Fibroblast of skin of left quadriceps (primary cell): ENCODE measurements around the gene AGBL3.
"Not testable (repeated sequence)": the region's sequence is repeated elsewhere in the genome, so short reads cannot be mapped to it uniquely, and the experiment has no call there.

Experiments used
- DNase-seq, 2 experiments: peaks; one replicate each; pipeline ENCODE4 v3.0.0-alpha.2; 2013; ENCODE audit warnings: low read depth in 2 of 2

Gene AGBL3

GRCh38 chr7:135168489-135169140, 182.3 kb downstream of the AGBL3 start:
- no peak for DNase-seq

GRCh38 chr7:135169141-135169963, 183.0 kb downstream of the AGBL3 start:
- DNase-seq, result no peak

- no peak for DNase-seq
Observed at GRCh38 chr7:135169964-135170273, 183.6 kb downstream of the AGBL3 start.

GRCh38 chr7:135170274-135170997, 184.1 kb downstream of the AGBL3 start, which contains the start of gene CYREN:
CYREN (minus strand) TSS chr7:135170707; CDS start chr7:135168922, 1,785 bp downstream.
- DNase-seq, result peak; percentile 80 to 84

- DNase-seq, result not testable (repeated sequence)
Observed at GRCh38 chr7:135170998-135171481, 184.7 kb downstream of the AGBL3 start.

- not testable (repeated sequence) for DNase-seq
Observed at GRCh38 chr7:135171581-135172291, 185.4 kb downstream of the AGBL3 start.

GRCh38 chr7:135173916-135174315, 187.6 kb downstream of the AGBL3 start:
- DNase-seq, result not testable (repeated sequence)

GRCh38 chr7:135174941-135175340, 188.6 kb downstream of the AGBL3 start:
- DNase-seq, result no peak

GRCh38 chr7:135175931-135176330, 189.6 kb downstream of the AGBL3 start:
- no peak for DNase-seq

GRCh38 chr7:135177028-135177696, 190.9 kb downstream of the AGBL3 start:
- DNase-seq, result no peak

- DNase-seq, result no peak
Observed at GRCh38 chr7:135178364-135178763, 192.1 kb downstream of the AGBL3 start.

- no peak for DNase-seq
Observed at GRCh38 chr7:135179321-135179925, 193.1 kb downstream of the AGBL3 start.

GRCh38 chr7:135180122-135180521, 193.8 kb downstream of the AGBL3 start:
- DNase-seq, result no peak

- no peak for DNase-seq
Observed at GRCh38 chr7:135181261-135181928, 195.1 kb downstream of the AGBL3 start.

- no peak for DNase-seq
Observed at GRCh38 chr7:135181929-135182678, 195.8 kb downstream of the AGBL3 start.

- no peak for DNase-seq
Observed at GRCh38 chr7:135183478-135183877, 197.2 kb downstream of the AGBL3 start.

GRCh38 chr7:135184254-135184841, 198.0 kb downstream of the AGBL3 start:
- no peak for DNase-seq
